GM10266 (cell line): Measurements from ENCODE around the gene TIAM2.

Experiments used
- DNase-seq: peaks from one replicate; pipeline ENCODE4 v3.0.0; 2012; ENCODE audit errors: extremely low spot score
- CTCF ChIP-seq: IDR thresholded peaks from 2 replicates; pipeline ENCODE4 v1.5.1; 2012; ENCODE audit warnings: mild to moderate bottlenecking, low read depth; ENCODE audit not compliant: control insufficient read depth, insufficient read depth; ENCODE audit errors: missing control alignments

Gene TIAM2

GRCh38 chr6:155171109-155171746 lies 176.1 kb downstream of the TIAM2 start:
- peak; percentile 72 for DNase-seq

GRCh38 chr6:155171747-155172449 lies 176.8 kb downstream of the TIAM2 start:
- no peak for TF ChIP-seq CTCF
- DNase-seq = no peak

More at GRCh38 chr6:155171109-155171746, 176.1 kb downstream of the TIAM2 start:
- TF ChIP-seq CTCF = no peak

- no peak for DNase-seq
- TF ChIP-seq CTCF = no peak
Measured at GRCh38 chr6:155173488-155173887, 178.4 kb downstream of the TIAM2 start.

GRCh38 chr6:155174576-155175211 lies 179.6 kb downstream of the TIAM2 start:
- peak; percentile 65 for DNase-seq
- peak; percentile 68 for TF ChIP-seq CTCF

- DNase-seq = peak; percentile 20
- TF ChIP-seq CTCF = peak; percentile 62
Measured at GRCh38 chr6:155177363-155177961, 182.3 kb downstream of the TIAM2 start.

- TF ChIP-seq CTCF = no peak
- peak; percentile 43 for DNase-seq
Measured at GRCh38 chr6:155181498-155181897, 186.4 kb downstream of the TIAM2 start.

- TF ChIP-seq CTCF = no peak
- DNase-seq = no peak
Measured at GRCh38 chr6:155182103-155182502, 187.0 kb downstream of the TIAM2 start.
